Mesenchymal stem cell (in vitro differentiated cells and primary cell): ENCODE measurements around the gene EXD2.
A peak's percentile ranks its signal among the peaks of the same experiment; 100 is the strongest.

Experiments
- DNase-seq: peaks from one replicate; pipeline ENCODE4 v3.0.0-alpha.2; 2013
- H2AFZ ChIP-seq: one replicate; pipeline ENCODE4 v1.6.1; 2013; ENCODE audit warnings: low read depth, mild to moderate bottlenecking, control low read depth, inconsistent platforms, low read length, moderate library complexity
- H2AK5ac ChIP-seq: 2 replicates; pipeline ENCODE4 v1.6.1; 2013; ENCODE audit warnings: low read length, moderate library complexity, mild to moderate bottlenecking, inconsistent platforms; ENCODE audit not compliant: severe bottlenecking
- H2BK120ac ChIP-seq: one replicate; pipeline ENCODE4 v1.6.1; 2013; ENCODE audit warnings: low read depth, mild to moderate bottlenecking, inconsistent platforms, low read length, moderate library complexity
- H2BK12ac ChIP-seq, 2 experiments: one replicate each; pipeline ENCODE4 v1.6.1; 2013; ENCODE audit warnings: inconsistent platforms in 2 of 2, low read length in 2 of 2, mild to moderate bottlenecking in 2 of 2, moderate library complexity in 2 of 2, control low read depth in 1 of 2
- H2BK15ac ChIP-seq: one replicate; pipeline ENCODE4 v1.6.1; 2013; ENCODE audit warnings: mild to moderate bottlenecking, low read depth, inconsistent platforms; ENCODE audit not compliant: poor library complexity, severe bottlenecking
- H2BK5ac ChIP-seq: 2 replicates; pipeline ENCODE4 v1.6.1; 2013; ENCODE audit warnings: low read depth, mild to moderate bottlenecking, low read length, control low read depth, inconsistent platforms; ENCODE audit not compliant: poor library complexity, severe bottlenecking
- H3K14ac ChIP-seq, 2 experiments: one replicate each; pipeline ENCODE4 v1.6.1; 2013; ENCODE audit warnings: inconsistent platforms in 2 of 2, low read length in 2 of 2, control low read depth in 1 of 2, mild to moderate bottlenecking in 1 of 2, moderate library complexity in 1 of 2
- H3K18ac ChIP-seq, 2 experiments: one replicate each; pipeline ENCODE4 v1.6.1; 2013; ENCODE audit warnings: inconsistent platforms in 2 of 2, low read length in 2 of 2, control low read depth in 1 of 2, low read depth in 1 of 2, mild to moderate bottlenecking in 1 of 2
- H3K23ac ChIP-seq, 2 experiments: one replicate each; pipeline ENCODE4 v1.6.1; 2013; ENCODE audit warnings: inconsistent platforms in 2 of 2, low read length in 2 of 2, mild to moderate bottlenecking in 2 of 2, moderate library complexity in 2 of 2, control low read depth in 1 of 2
- H3K27ac ChIP-seq: 2 replicates; pipeline ENCODE4 v1.5.1; 2013; ENCODE audit warnings: mild to moderate bottlenecking, moderate library complexity, low read length, control low read depth, inconsistent platforms; ENCODE audit not compliant: poor library complexity, severe bottlenecking
- H3K27me3 ChIP-seq, 2 experiments: 2 replicates each; pipeline versions ENCODE4 v1.6.1 to v1.7.0; 2013; ENCODE audit warnings: low read length in 2 of 2, mild to moderate bottlenecking in 2 of 2, moderate library complexity in 2 of 2, control low read depth in 1 of 2, inconsistent platforms in 1 of 2; ENCODE audit not compliant: control insufficient read depth in 1 of 2, insufficient read depth in 1 of 2
- H3K36me3 ChIP-seq, 2 experiments: 2 replicates each; pipeline versions ENCODE4 v1.6.1 to v1.7.0; 2013; ENCODE audit warnings: low read length in 2 of 2, control low read depth in 1 of 2, inconsistent platforms in 1 of 2, low read depth in 1 of 2, mild to moderate bottlenecking in 1 of 2; ENCODE audit not compliant: insufficient read depth in 2 of 2, control insufficient read depth in 1 of 2
- H3K4ac ChIP-seq, 2 experiments: one replicate each; pipeline ENCODE4 v1.6.1; 2013; ENCODE audit warnings: inconsistent platforms in 2 of 2, low read length in 2 of 2, mild to moderate bottlenecking in 2 of 2, moderate library complexity in 2 of 2, control low read depth in 1 of 2, low read depth in 1 of 2
- H3K4me1 ChIP-seq: 2 replicates; pipeline ENCODE4 v1.6.1; 2013; ENCODE audit warnings: low read depth, low read length, control low read depth; ENCODE audit not compliant: control insufficient read depth, insufficient read depth
- H3K4me2 ChIP-seq: 2 replicates; pipeline ENCODE4 v1.6.1; 2013; ENCODE audit warnings: low read length, mild to moderate bottlenecking, inconsistent platforms; ENCODE audit not compliant: poor library complexity, severe bottlenecking
- H3K4me3 ChIP-seq, 2 experiments: 2 replicates each; pipeline versions ENCODE4 v1.5.1 to v1.7.0; 2013; ENCODE audit warnings: low read length in 2 of 2, mild to moderate bottlenecking in 2 of 2, control low read depth in 1 of 2, low read depth in 1 of 2; ENCODE audit not compliant: insufficient read depth in 1 of 2
- H3K79me1 ChIP-seq: replicated peaks from 2 replicates; pipeline ENCODE4 v1.6.1; 2013; ENCODE audit warnings: mild to moderate bottlenecking, control low read depth, low read length, inconsistent platforms; ENCODE audit not compliant: poor library complexity, severe bottlenecking
- H3K9ac ChIP-seq: 2 replicates; pipeline ENCODE4 v1.7.0; 2013; ENCODE audit warnings: mild to moderate bottlenecking, low read length, moderate library complexity
- H3K9me3 ChIP-seq: 2 replicates; pipeline ENCODE4 v1.7.0; 2013; ENCODE audit warnings: mild to moderate bottlenecking, low read length; ENCODE audit not compliant: control insufficient read depth
- H4K8ac ChIP-seq: one replicate; pipeline ENCODE4 v1.6.1; 2013; ENCODE audit warnings: inconsistent platforms, mild to moderate bottlenecking, low read length, moderate library complexity
- H4K91ac ChIP-seq: one replicate; pipeline ENCODE4 v1.6.1; 2013; ENCODE audit warnings: mild to moderate bottlenecking, low read length, inconsistent platforms
- WGBS: methylation state at CpG from one replicate; pipeline ENCODE4 v1.1.7; 2013; ENCODE audit warnings: mixed read lengths; 5-methylcytosine and 5-hydroxymethylcytosine counted together

EXD2 gene

DNA sequence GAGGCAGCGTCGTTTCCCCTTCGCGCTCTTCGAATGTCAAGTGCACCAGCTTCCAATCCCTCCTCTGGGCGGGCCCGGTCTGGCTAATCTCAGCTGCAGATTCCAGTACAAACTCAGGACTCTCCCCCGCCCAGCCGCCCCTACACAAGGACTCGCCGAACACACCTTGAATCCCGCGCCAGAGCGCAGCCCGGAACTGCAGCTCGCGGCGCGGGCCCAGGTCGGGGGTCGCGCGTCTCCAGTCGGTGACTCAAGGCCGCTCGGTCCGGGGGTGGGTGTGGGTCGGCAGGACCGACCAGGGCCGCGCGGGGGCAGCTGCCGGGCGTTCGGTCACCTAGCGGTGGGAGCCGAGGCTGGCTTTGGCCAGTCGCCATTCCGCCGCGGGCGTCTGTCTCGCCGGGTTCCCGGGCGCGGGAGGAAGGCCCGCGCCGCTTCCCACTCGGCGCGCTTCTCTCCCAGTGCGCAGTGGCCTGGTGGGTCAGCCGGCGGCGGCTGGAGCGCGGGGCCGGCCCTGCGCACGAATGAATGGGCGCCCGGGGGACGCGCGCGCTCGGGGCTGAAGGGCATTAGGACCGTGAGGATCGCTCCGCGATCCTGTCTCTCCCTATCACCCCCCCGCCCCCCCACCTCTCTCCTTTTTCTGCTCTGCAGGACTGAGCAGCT is 68.4 kb downstream of the EXD2 start, which contains the start of gene GALNT16:
TSS of gene GALNT16 (plus strand) at position 632 of the 663 bp plus-strand sequence. CDS start 133 bp downstream, outside the sequence.
- no peak within 1 kb of the TSS for H2AK5ac ChIP-seq
- H3K9me3 ChIP-seq = no peaks in the 10 kb centered on the region
- H3K27ac ChIP-seq = no peak within 1 kb of the TSS
- H4K91ac ChIP-seq = no peak within 1 kb of the TSS
- no peak within 1 kb of the TSS for H2BK12ac ChIP-seq
- H3K4me1 ChIP-seq = peaks cover 20% of the 10 kb centered on the region
- WGBS = under 1% methylated on average over 55 of the region's 74 CpGs
- peak within 1 kb of the TSS in 1 of 2 experiments; percentile 85 for H3K14ac ChIP-seq
- H4K8ac ChIP-seq = peak within 1 kb of the TSS; percentile 7
- peak within 1 kb of the TSS; percentile 12 for H2BK15ac ChIP-seq
- no peak within 1 kb of the TSS for H2BK120ac ChIP-seq
- peak within 1 kb of the TSS; percentile 29 to 62 for H3K18ac ChIP-seq
- no peaks in the 10 kb centered on the region for H3K79me1 ChIP-seq
- no peak within 1 kb of the TSS for H3K4ac ChIP-seq
- no peak within 1 kb of the TSS for H2BK5ac ChIP-seq
- H3K4me3 ChIP-seq = peak within 1 kb of the TSS; percentile 48 to 81
- peak; percentile 51 for DNase-seq
- H3K23ac ChIP-seq = peak within 1 kb of the TSS in 1 of 2 experiments; percentile 53
- H3K27me3 ChIP-seq = peaks cover 35 to 75% of the 10 kb centered on the region in 2 experiments
- H3K36me3 ChIP-seq = peaks cover 0 to 2% of the 10 kb centered on the region in 2 experiments
- peak within 1 kb of the TSS; percentile 98 for H3K4me2 ChIP-seq
- peak within 1 kb of the TSS; percentile 86 for H3K9ac ChIP-seq
- H2AFZ ChIP-seq = peak within 1 kb of the TSS; percentile 42

DNA sequence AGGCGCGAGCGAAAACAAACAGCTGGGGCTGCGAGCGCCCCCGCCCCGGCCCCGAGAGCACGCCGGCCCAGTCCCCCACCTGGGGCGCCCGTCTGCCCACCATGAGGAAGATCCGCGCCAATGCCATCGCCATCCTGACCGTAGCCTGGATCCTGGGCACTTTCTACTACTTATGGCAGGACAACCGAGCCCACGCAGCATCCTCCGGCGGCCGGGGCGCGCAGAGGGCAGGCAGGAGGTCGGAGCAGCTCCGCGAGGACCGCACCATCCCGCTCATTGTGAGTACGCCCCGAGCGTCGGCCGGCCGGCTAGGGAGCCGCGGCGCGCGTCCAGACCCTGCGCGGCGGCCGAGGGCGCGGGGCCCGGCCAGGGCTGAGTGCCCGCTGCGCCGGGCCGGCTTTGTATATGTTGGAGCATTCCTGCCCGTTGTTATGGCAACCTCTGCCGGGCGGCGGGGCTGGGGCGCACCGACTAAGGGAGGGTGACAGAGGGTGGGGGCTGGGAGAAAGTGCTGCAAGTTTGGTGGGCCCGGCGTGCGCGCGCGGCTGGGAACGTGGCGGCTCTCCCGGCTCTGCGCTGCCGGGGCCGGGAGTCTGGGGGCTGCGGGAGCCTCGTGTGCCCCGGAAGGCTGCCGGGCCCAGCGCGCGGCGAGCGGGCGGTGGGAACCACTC is 69.0 kb downstream of the EXD2 start:
- Histone ChIP-seq H3K14ac (peak overlapping the region in 1 of 2 experiments; percentile 85), H2AK5ac (no peak overlapping the region), H2AFZ (peak overlapping the region; percentile 42), H4K8ac (peak overlapping the region; percentile 7), H2BK15ac (peak overlapping the region; percentile 12), H2BK12ac (no peak overlapping the region), H3K27me3 (peaks cover 35 to 79% of the 10 kb centered on the region in 2 experiments), H3K36me3 (peaks cover 0 to 2% of the 10 kb centered on the region in 2 experiments), H2BK5ac (no peak overlapping the region), H3K79me1 (no peaks in the 10 kb centered on the region), H3K18ac (peak overlapping the region; percentile 29 to 62), H3K23ac (peak overlapping the region in 1 of 2 experiments; percentile 53), H3K4me1 (peaks cover 20% of the 10 kb centered on the region), H3K9ac (peak overlapping the region; percentile 86), H4K91ac (no peak overlapping the region), H3K27ac (no peak overlapping the region), H3K9me3 (no peaks in the 10 kb centered on the region), H3K4ac (no peak overlapping the region), H3K4me2 (peak overlapping the region; percentile 98), H3K4me3 (peak overlapping the region; percentile 39 to 81), H2BK120ac (no peak overlapping the region)
- DNase-seq = peak; percentile 53
- WGBS = 1% methylated on average over 51 of the region's 78 CpGs

- H2BK15ac ChIP-seq = no peak overlapping the region
- H3K9me3 ChIP-seq = no peaks in the 10 kb centered on the region
- no peak overlapping the region for H3K27ac ChIP-seq
- peak overlapping the region; percentile 48 for H4K8ac ChIP-seq
- peak overlapping the region; percentile 42 for H2AFZ ChIP-seq
- H2AK5ac ChIP-seq = no peak overlapping the region
- H3K14ac ChIP-seq = peak overlapping the region in 1 of 2 experiments; percentile 85
- H3K4ac ChIP-seq = no peak overlapping the region
- H2BK5ac ChIP-seq = no peak overlapping the region
- 2% methylated on average over 57 of the region's 64 CpGs for WGBS
- H2BK12ac ChIP-seq = no peak overlapping the region
- H3K36me3 ChIP-seq = peaks cover 0 to 2% of the 10 kb centered on the region in 2 experiments
- peaks cover 20% of the 10 kb centered on the region for H3K4me1 ChIP-seq
- H3K4me3 ChIP-seq = peak overlapping the region; percentile 39 to 81
- no peak overlapping the region for H2BK120ac ChIP-seq
- H3K23ac ChIP-seq = peak overlapping the region in 1 of 2 experiments; percentile 53
- peak overlapping the region in 1 of 2 experiments; percentile 62 for H3K18ac ChIP-seq
- no peaks in the 10 kb centered on the region for H3K79me1 ChIP-seq
- peak overlapping the region; percentile 53 for H4K91ac ChIP-seq
- DNase-seq = no peak
- H3K9ac ChIP-seq = peak overlapping the region; percentile 86
- peak overlapping the region; percentile 98 for H3K4me2 ChIP-seq
- H3K27me3 ChIP-seq = peaks cover 34 to 81% of the 10 kb centered on the region in 2 experiments
These were observed 69.7 kb downstream of the EXD2 start for GRCh38 chr14:69260861-69261564.
